ENCODE results near the gene CFAP97D1.

Gene CFAP97D1

GRCh38 chr17:43779145-43780125, 800 bp upstream of the CFAP97D1 start:
- Histone ChIP-seq H2BK5ac (ENCODE audit: low read length) (no peak overlapping the region), H4K91ac (ENCODE audit: low read depth, low read length, poor library complexity) (no peak overlapping the region), H3K23ac (ENCODE audit: low read depth, low read length, poor library complexity) (peak overlapping the region; percentile 90), H2BK120ac (ENCODE audit: low read depth, low read length) (no peak overlapping the region), H2BK12ac (ENCODE audit: low read length) (no peak overlapping the region), H3K27me3 (ENCODE audit: control insufficient read depth in 3 of 3, insufficient read depth in 3 of 3, low read depth in 1 of 3, low read length in 3 of 3) (peaks cover 0 to 45% (median 14%) of the 10 kb centered on the region in 3 experiments), H2AFZ (ENCODE audit: low read length) (peak overlapping the region; percentile 98), H3K9me3 (replicated peaks in 1 of 2; ENCODE audit: control insufficient read depth in 2 of 2, insufficient read depth in 1 of 2, low read depth in 1 of 2, low read length in 2 of 2) (no peaks in the 10 kb centered on the region), H3K27ac (replicated peaks; ENCODE audit: low read length) (no peak overlapping the region), H3K4me3 (ENCODE audit: low read length in 2 of 2) (peak overlapping the region; percentile 88 to 95), H3K79me1 (ENCODE audit: low read depth, low read length) (peaks cover 5% of the 10 kb centered on the region), H2AK5ac (ENCODE audit: low read depth, low read length) (no peak overlapping the region), H3K9ac (ENCODE audit: low read depth, low read length, poor library complexity) (peak overlapping the region; percentile 26), H3K36me3 (replicated peaks in 1 of 2; ENCODE audit: control insufficient read depth in 2 of 2, insufficient read depth in 2 of 2, low read length in 2 of 2) (peaks cover 7 to 9% of the 10 kb centered on the region in 2 donors), H3K4me2 (ENCODE audit: insufficient read depth, low read length, poor library complexity, severe bottlenecking) (peak overlapping the region; percentile 66), H3K18ac (ENCODE audit: low read length) (no peak overlapping the region), H3K14ac (ENCODE audit: low read length) (no peak overlapping the region), H2BK15ac (ENCODE audit: low read length) (no peak overlapping the region), H3K4ac (ENCODE audit: low read length) (no peak overlapping the region), H4K8ac (ENCODE audit: low read depth, low read length) (no peak overlapping the region), H3K4me1 (ENCODE audit: control insufficient read depth in 2 of 2, insufficient read depth in 1 of 2, low read depth in 1 of 2, low read length in 2 of 2) (peaks cover 4% of the 10 kb centered on the region in 2 donors)
- WGBS, 2 donors (ENCODE audit: extremely low coverage in 2 of 2, insufficient read length in 2 of 2, insufficient replicate concordance in 1 of 2) = no CpG with 5 or more reads among the region's 26 CpGs
- DNase-seq (ENCODE audit: low spot score) = peak; percentile 48

- no CpG with 5 or more reads among the region's 15 CpGs for WGBS, 2 donors (ENCODE audit: extremely low coverage in 2 of 2, insufficient read length in 2 of 2, insufficient replicate concordance in 1 of 2)
- H3K4ac ChIP-seq (ENCODE audit: low read length) = no peak overlapping the region
- H2BK120ac ChIP-seq (ENCODE audit: low read depth, low read length) = no peak overlapping the region
- peaks cover 0 to 45% (median 14%) of the 10 kb centered on the region in 3 experiments for H3K27me3 ChIP-seq (ENCODE audit: control insufficient read depth in 3 of 3, insufficient read depth in 3 of 3, low read depth in 1 of 3, low read length in 3 of 3)
- no peak overlapping the region for H3K27ac ChIP-seq (replicated peaks; ENCODE audit: low read length)
- no peak overlapping the region for H3K4me3 ChIP-seq (ENCODE audit: low read length in 2 of 2)
- no peak overlapping the region for H3K4me2 ChIP-seq (ENCODE audit: insufficient read depth, low read length, poor library complexity, severe bottlenecking)
- no peak overlapping the region for H3K18ac ChIP-seq (ENCODE audit: low read length)
- peaks cover 4% of the 10 kb centered on the region in 2 donors for H3K4me1 ChIP-seq (ENCODE audit: control insufficient read depth in 2 of 2, insufficient read depth in 1 of 2, low read depth in 1 of 2, low read length in 2 of 2)
- H3K14ac ChIP-seq (ENCODE audit: low read length) = no peak overlapping the region
- DNase-seq (ENCODE audit: low spot score) = no peak
- no peaks in the 10 kb centered on the region for H3K36me3 ChIP-seq (replicated peaks in 1 of 2; ENCODE audit: control insufficient read depth in 2 of 2, insufficient read depth in 2 of 2, low read length in 2 of 2)
- no peak overlapping the region for H4K91ac ChIP-seq (ENCODE audit: low read depth, low read length, poor library complexity)
- H2BK5ac ChIP-seq (ENCODE audit: low read length) = no peak overlapping the region
- no peak overlapping the region for H2AFZ ChIP-seq (ENCODE audit: low read length)
- no peak overlapping the region for H2BK12ac ChIP-seq (ENCODE audit: low read length)
- no peaks in the 10 kb centered on the region for H3K79me1 ChIP-seq (ENCODE audit: low read depth, low read length)
- no peak overlapping the region for H2BK15ac ChIP-seq (ENCODE audit: low read length)
- H3K23ac ChIP-seq (ENCODE audit: low read depth, low read length, poor library complexity) = no peak overlapping the region
- no peak overlapping the region for H4K8ac ChIP-seq (ENCODE audit: low read depth, low read length)
- H3K9ac ChIP-seq (ENCODE audit: low read depth, low read length, poor library complexity) = no peak overlapping the region
- no peaks in the 10 kb centered on the region for H3K9me3 ChIP-seq (replicated peaks in 1 of 2; ENCODE audit: control insufficient read depth in 2 of 2, insufficient read depth in 1 of 2, low read depth in 1 of 2, low read length in 2 of 2)
- H2AK5ac ChIP-seq (ENCODE audit: low read depth, low read length) = no peak overlapping the region
Observed at GRCh38 chr17:43782913-43783680, 2.9 kb downstream of the CFAP97D1 start.

GRCh38 chr17:43784068-43784467, 3.8 kb downstream of the CFAP97D1 start:
- no peak overlapping the region for H3K4ac ChIP-seq (ENCODE audit: low read length)
- H2AFZ ChIP-seq (ENCODE audit: low read length) = no peak overlapping the region

More at GRCh38 chr17:43784068-43784467, 3.8 kb downstream of the CFAP97D1 start:
- Histone ChIP-seq H3K4me3 (ENCODE audit: low read length in 2 of 2) (no peak overlapping the region), H3K4me1 (ENCODE audit: control insufficient read depth in 2 of 2, insufficient read depth in 1 of 2, low read depth in 1 of 2, low read length in 2 of 2) (peaks cover 4% of the 10 kb centered on the region in 2 donors), H3K4me2 (ENCODE audit: insufficient read depth, low read length, poor library complexity, severe bottlenecking) (no peak overlapping the region), H3K9ac (ENCODE audit: low read depth, low read length, poor library complexity) (no peak overlapping the region), H2BK12ac (ENCODE audit: low read length) (no peak overlapping the region), H2BK15ac (ENCODE audit: low read length) (no peak overlapping the region), H3K36me3 (replicated peaks in 1 of 2; ENCODE audit: control insufficient read depth in 2 of 2, insufficient read depth in 2 of 2, low read length in 2 of 2) (no peaks in the 10 kb centered on the region), H2BK120ac (ENCODE audit: low read depth, low read length) (no peak overlapping the region), H3K18ac (ENCODE audit: low read length) (no peak overlapping the region), H3K79me1 (ENCODE audit: low read depth, low read length) (no peaks in the 10 kb centered on the region), H3K27ac (replicated peaks; ENCODE audit: low read length) (no peak overlapping the region), H3K23ac (ENCODE audit: low read depth, low read length, poor library complexity) (no peak overlapping the region), H3K9me3 (replicated peaks in 1 of 2; ENCODE audit: control insufficient read depth in 2 of 2, insufficient read depth in 1 of 2, low read depth in 1 of 2, low read length in 2 of 2) (no peaks in the 10 kb centered on the region), H4K8ac (ENCODE audit: low read depth, low read length) (no peak overlapping the region), H3K27me3 (ENCODE audit: control insufficient read depth in 3 of 3, insufficient read depth in 3 of 3, low read depth in 1 of 3, low read length in 3 of 3) (peaks cover 0 to 45% (median 14%) of the 10 kb centered on the region in 3 experiments), H4K91ac (ENCODE audit: low read depth, low read length, poor library complexity) (no peak overlapping the region), H3K14ac (ENCODE audit: low read length) (no peak overlapping the region), H2AK5ac (ENCODE audit: low read depth, low read length) (no peak overlapping the region), H2BK5ac (ENCODE audit: low read length) (no peak overlapping the region)
- no CpG with 5 or more reads among the region's 2 CpGs for WGBS, 2 donors (ENCODE audit: extremely low coverage in 2 of 2, insufficient read length in 2 of 2, insufficient replicate concordance in 1 of 2)
- no peak for DNase-seq (ENCODE audit: low spot score)
